Measurements from ENCODE around the gene TRMT44.

DNA sequence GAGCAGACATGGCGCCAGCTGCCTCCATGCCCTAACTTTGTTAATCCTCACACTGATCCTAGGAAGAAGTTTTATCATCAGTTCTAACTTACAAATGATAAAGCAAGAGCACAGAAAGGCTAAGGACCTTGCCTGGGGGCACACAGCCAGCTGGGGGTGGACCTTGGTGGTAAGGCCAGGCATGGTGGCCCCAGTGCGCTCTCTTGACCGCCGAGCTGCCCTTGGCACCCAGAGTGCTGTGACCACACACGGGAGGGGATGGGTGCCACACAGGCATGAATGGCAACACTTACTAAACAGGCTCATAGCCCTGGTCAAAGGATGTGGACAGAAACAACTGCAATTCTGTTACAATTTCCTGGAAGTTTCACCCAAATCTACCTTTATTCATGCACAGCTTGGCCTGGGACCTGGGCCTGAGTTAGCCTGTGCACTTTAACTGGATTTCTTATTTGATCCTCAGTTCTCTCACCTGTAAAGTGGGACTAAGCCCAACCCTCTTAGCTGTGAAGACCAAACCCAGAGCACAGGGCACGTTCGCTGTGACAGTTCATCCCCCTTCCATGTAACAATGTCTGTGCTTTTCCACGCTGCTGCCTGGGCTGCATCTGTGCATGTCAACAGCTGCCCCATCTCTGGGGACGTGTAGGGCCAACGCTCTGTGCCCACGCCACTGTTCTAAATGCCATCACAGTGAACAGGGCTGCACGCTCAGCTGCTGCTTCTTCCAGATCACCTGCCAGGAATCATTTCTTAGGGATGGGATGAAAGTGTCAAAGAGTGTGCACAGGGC is 44.9 kb upstream of the TRMT44 start:
- TF ChIP-seq EP300 (IDR thresholded peaks at IDR 0.05) = no peak
- TF ChIP-seq, protein P1, sequence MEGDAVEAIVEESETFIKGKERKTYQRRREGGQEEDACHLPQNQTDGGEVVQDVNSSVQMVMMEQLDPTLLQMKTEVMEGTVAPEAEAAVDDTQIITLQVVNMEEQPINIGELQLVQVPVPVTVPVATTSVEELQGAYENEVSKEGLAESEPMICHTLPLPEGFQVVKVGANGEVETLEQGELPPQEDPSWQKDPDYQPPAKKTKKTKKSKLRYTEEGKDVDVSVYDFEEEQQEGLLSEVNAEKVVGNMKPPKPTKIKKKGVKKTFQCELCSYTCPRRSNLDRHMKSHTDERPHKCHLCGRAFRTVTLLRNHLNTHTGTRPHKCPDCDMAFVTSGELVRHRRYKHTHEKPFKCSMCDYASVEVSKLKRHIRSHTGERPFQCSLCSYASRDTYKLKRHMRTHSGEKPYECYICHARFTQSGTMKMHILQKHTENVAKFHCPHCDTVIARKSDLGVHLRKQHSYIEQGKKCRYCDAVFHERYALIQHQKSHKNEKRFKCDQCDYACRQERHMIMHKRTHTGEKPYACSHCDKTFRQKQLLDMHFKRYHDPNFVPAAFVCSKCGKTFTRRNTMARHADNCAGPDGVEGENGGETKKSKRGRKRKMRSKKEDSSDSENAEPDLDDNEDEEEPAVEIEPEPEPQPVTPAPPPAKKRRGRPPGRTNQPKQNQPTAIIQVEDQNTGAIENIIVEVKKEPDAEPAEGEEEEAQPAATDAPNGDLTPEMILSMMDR (IDR thresholded peaks at IDR 0.05) = no peak
